NCI-H446 treated with DMSO at 0.1 percent for 48 hours (cell line): ENCODE data around the gene SLC12A3.
A peak's percentile ranks its signal among the peaks of the same experiment; 100 is the strongest.

ENCODE experiments used
- DNase-seq: peaks from one replicate; lab custom pipeline; 2025; lab: John Stamatoyannopoulos, UW

Gene SLC12A3

GRCh38 chr16:56848029-56848936 lies 16.7 kb upstream of the SLC12A3 start:
- DNase-seq, result no peak

GRCh38 chr16:56848955-56849689 lies 15.9 kb upstream of the SLC12A3 start:
- DNase-seq, result peak; percentile 6

- no peak for DNase-seq
Measured at GRCh38 chr16:56849690-56850680, 15.0 kb upstream of the SLC12A3 start.

- DNase-seq, result no peak
Measured at GRCh38 chr16:56851671-56852400, 13.2 kb upstream of the SLC12A3 start.

- DNase-seq, result no peak
Measured at GRCh38 chr16:56852401-56852730, 12.6 kb upstream of the SLC12A3 start.

GRCh38 chr16:56852968-56853367 lies 12.0 kb upstream of the SLC12A3 start:
- no peak for DNase-seq

- DNase-seq, result no peak
Measured at GRCh38 chr16:56855201-56855600, 9.8 kb upstream of the SLC12A3 start.

- DNase-seq, result no peak
Measured at GRCh38 chr16:56855946-56856345, 9.1 kb upstream of the SLC12A3 start.

GRCh38 chr16:56856876-56857447 lies 8.0 kb upstream of the SLC12A3 start:
- no peak for DNase-seq

- no peak for DNase-seq
Measured at GRCh38 chr16:56858374-56858773, 6.6 kb upstream of the SLC12A3 start.

GRCh38 chr16:56859636-56860035 lies 5.4 kb upstream of the SLC12A3 start:
- DNase-seq, result no peak

- no peak for DNase-seq
Measured at GRCh38 chr16:56860226-56861020, 4.6 kb upstream of the SLC12A3 start.

GRCh38 chr16:56861092-56861610 lies 3.9 kb upstream of the SLC12A3 start:
- no peak for DNase-seq

- DNase-seq, result no peak
Measured at GRCh38 chr16:56861756-56862155, 3.3 kb upstream of the SLC12A3 start.

- no peak for DNase-seq
Measured at GRCh38 chr16:56862776-56863175, 2.2 kb upstream of the SLC12A3 start.

GRCh38 chr16:56865394-56866062 lies 521 bp downstream of the SLC12A3 start:
- no peak for DNase-seq

GRCh38 chr16:56866955-56867830 lies 2.2 kb downstream of the SLC12A3 start:
- no peak for DNase-seq

GRCh38 chr16:56868175-56868574 lies 3.2 kb downstream of the SLC12A3 start:
- DNase-seq, result no peak
